ENCODE data around the gene C5AR2. TPM values are rescaled to one million over a fixed set of nuclear protein-coding genes. Genes with fewer than 3 reads are reported as not detected.

Gene C5AR2
- total and polyA plus RNA-seq, 2 donors (not counting 1 experiment from before 2014, with no cell fraction given) = under 0.01 to 0.08 TPM

GRCh38 chr19:47340477-47341208 lies 8.7 kb downstream of the C5AR2 start:
- Histone ChIP-seq H3K9me3 (ENCODE audit: control insufficient read depth, insufficient read depth, low read depth, low read length) (no peaks in the 10 kb centered on the region), H3K79me2 (ENCODE audit: control insufficient read depth, insufficient read depth, low read length) (no peaks in the 10 kb centered on the region), H3K4me2 (ENCODE audit: extremely low read depth, insufficient read depth, low read length) (no peak overlapping the region), H2AFZ (ENCODE audit: low read length) (no peak overlapping the region), H4K20me1 (ENCODE audit: control insufficient read depth, extremely low read depth, insufficient read depth, low read length) (no peaks in the 10 kb centered on the region), H3K27ac (ENCODE audit: insufficient read depth, low read length) (no peak overlapping the region), H3K4me1 (ENCODE audit: control insufficient read depth, extremely low read depth, insufficient read depth, low read length) (no peaks in the 10 kb centered on the region), H3K27me3 (ENCODE audit: control insufficient read depth, insufficient read depth, low read length) (no peaks in the 10 kb centered on the region), H3K36me3 (ENCODE audit: control insufficient read depth, insufficient read depth, low read length) (no peaks in the 10 kb centered on the region), H3K9ac (ENCODE audit: insufficient read depth, low read length) (no peak overlapping the region), H3K4me3 (replicated peaks in 1 of 4; ENCODE audit: control extremely low read depth in 1 of 4, insufficient read depth in 1 of 4, low read depth in 3 of 4, low read length in 4 of 4) (no peak overlapping the region)
- TF ChIP-seq CTCF (conservative IDR thresholded peaks at IDR 0.05 in 1 of 2, IDR thresholded peaks at IDR 0.05 in 1 of 2; ENCODE audit: low read depth in 1 of 2, low read length in 2 of 2) (no peak), EZH2 (IDR thresholded peaks at IDR 0.05; ENCODE audit: low read length, missing control alignments) (no peak)
- DNase-seq (ENCODE audit: low read depth in 2 of 2) = no peak

- Histone ChIP-seq H3K9ac (ENCODE audit: insufficient read depth, low read length) (no peak overlapping the region), H2AFZ (ENCODE audit: low read length) (no peak overlapping the region), H3K79me2 (ENCODE audit: control insufficient read depth, insufficient read depth, low read length) (no peaks in the 10 kb centered on the region), H3K4me3 (replicated peaks in 1 of 4; ENCODE audit: control extremely low read depth in 1 of 4, insufficient read depth in 1 of 4, low read depth in 3 of 4, low read length in 4 of 4) (no peak overlapping the region), H3K36me3 (ENCODE audit: control insufficient read depth, insufficient read depth, low read length) (no peaks in the 10 kb centered on the region), H3K9me3 (ENCODE audit: control insufficient read depth, insufficient read depth, low read depth, low read length) (no peaks in the 10 kb centered on the region), H4K20me1 (ENCODE audit: control insufficient read depth, extremely low read depth, insufficient read depth, low read length) (no peaks in the 10 kb centered on the region), H3K27me3 (ENCODE audit: control insufficient read depth, insufficient read depth, low read length) (no peaks in the 10 kb centered on the region), H3K4me1 (ENCODE audit: control insufficient read depth, extremely low read depth, insufficient read depth, low read length) (no peaks in the 10 kb centered on the region), H3K4me2 (ENCODE audit: extremely low read depth, insufficient read depth, low read length) (no peak overlapping the region), H3K27ac (ENCODE audit: insufficient read depth, low read length) (no peak overlapping the region)
- TF ChIP-seq EZH2 (IDR thresholded peaks at IDR 0.05; ENCODE audit: low read length, missing control alignments) (no peak), CTCF (conservative IDR thresholded peaks at IDR 0.05 in 1 of 2, IDR thresholded peaks at IDR 0.05 in 1 of 2; ENCODE audit: low read depth in 1 of 2, low read length in 2 of 2) (no peak)
- DNase-seq (ENCODE audit: low read depth in 2 of 2) = no peak
These were observed 9.8 kb downstream of the C5AR2 start for GRCh38 chr19:47341734-47342133.

- Histone ChIP-seq H3K27me3 (ENCODE audit: control insufficient read depth, insufficient read depth, low read length) (no peaks in the 10 kb centered on the region), H3K4me3 (replicated peaks in 1 of 4; ENCODE audit: control extremely low read depth in 1 of 4, insufficient read depth in 1 of 4, low read depth in 3 of 4, low read length in 4 of 4) (no peak overlapping the region), H3K27ac (ENCODE audit: insufficient read depth, low read length) (no peak overlapping the region), H3K9ac (ENCODE audit: insufficient read depth, low read length) (no peak overlapping the region), H3K36me3 (ENCODE audit: control insufficient read depth, insufficient read depth, low read length) (no peaks in the 10 kb centered on the region), H3K4me2 (ENCODE audit: extremely low read depth, insufficient read depth, low read length) (no peak overlapping the region), H4K20me1 (ENCODE audit: control insufficient read depth, extremely low read depth, insufficient read depth, low read length) (no peaks in the 10 kb centered on the region), H3K79me2 (ENCODE audit: control insufficient read depth, insufficient read depth, low read length) (no peaks in the 10 kb centered on the region), H3K9me3 (ENCODE audit: control insufficient read depth, insufficient read depth, low read depth, low read length) (no peaks in the 10 kb centered on the region), H3K4me1 (ENCODE audit: control insufficient read depth, extremely low read depth, insufficient read depth, low read length) (no peaks in the 10 kb centered on the region), H2AFZ (ENCODE audit: low read length) (no peak overlapping the region)
- no peak for DNase-seq (ENCODE audit: low read depth in 2 of 2)
- TF ChIP-seq EZH2 (IDR thresholded peaks at IDR 0.05; ENCODE audit: low read length, missing control alignments) (no peak), CTCF (conservative IDR thresholded peaks at IDR 0.05 in 1 of 2, IDR thresholded peaks at IDR 0.05 in 1 of 2; ENCODE audit: low read depth in 1 of 2, low read length in 2 of 2) (no peak)
These were observed 11.3 kb downstream of the C5AR2 start for GRCh38 chr19:47343194-47343802.

All from fibroblast of lung (primary cell).